Stimulated activated CD4-positive, alpha-beta T cell treated with anti-CD3 and anti-CD28 coated beads, TNF-alpha, amount 100 ng/mL, for 24 hours (primary cell): ENCODE measurements around the gene ZFAND3.

Source experiments
- DNase-seq, 3 experiments: peaks; one replicate each; pipeline ENCODE4 v3.0.0-alpha.2; 2020; ENCODE audit warnings: low read depth in 3 of 3

Gene ZFAND3

DNA sequence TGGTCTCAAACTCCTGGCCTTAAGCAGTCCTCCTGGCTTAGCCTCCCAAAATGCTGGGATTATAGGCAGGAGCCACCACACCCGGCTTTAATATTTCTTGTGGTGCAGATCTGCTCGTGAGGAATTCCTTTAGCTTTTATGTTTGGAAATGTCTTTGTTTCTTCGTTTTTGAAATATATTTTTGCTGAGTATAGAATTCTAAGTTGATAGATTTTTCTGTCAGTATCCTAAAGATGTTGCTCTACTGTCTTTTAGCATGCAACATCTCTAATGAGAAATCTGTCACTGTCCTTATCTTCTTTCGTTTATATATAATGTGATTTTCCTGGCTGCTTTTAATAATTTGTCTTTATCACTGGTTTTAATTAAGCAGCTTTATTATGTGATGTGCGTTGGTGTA, 75.1 kb downstream of the ZFAND3 start:
- no peak for DNase-seq

DNA sequence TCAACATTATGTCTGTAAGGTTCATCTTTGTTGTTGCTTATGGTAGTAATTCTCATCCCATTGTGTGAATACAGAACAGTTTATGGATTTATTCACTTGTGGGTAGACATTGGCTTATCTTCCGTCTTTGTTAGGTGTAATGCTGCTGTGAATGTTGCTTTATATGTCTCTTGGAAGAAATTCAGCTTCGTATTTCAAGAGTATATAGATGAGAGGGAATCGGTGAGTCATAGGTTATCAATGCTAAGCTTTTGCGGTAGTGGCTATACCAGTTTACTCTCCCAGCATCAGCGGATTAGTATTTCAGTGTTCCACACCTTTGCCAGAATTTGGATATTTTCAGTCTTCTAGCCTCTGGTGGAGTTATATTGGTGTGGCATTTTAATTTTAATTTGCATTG, 77.8 kb downstream of the ZFAND3 start:
- no peak for DNase-seq

DNA sequence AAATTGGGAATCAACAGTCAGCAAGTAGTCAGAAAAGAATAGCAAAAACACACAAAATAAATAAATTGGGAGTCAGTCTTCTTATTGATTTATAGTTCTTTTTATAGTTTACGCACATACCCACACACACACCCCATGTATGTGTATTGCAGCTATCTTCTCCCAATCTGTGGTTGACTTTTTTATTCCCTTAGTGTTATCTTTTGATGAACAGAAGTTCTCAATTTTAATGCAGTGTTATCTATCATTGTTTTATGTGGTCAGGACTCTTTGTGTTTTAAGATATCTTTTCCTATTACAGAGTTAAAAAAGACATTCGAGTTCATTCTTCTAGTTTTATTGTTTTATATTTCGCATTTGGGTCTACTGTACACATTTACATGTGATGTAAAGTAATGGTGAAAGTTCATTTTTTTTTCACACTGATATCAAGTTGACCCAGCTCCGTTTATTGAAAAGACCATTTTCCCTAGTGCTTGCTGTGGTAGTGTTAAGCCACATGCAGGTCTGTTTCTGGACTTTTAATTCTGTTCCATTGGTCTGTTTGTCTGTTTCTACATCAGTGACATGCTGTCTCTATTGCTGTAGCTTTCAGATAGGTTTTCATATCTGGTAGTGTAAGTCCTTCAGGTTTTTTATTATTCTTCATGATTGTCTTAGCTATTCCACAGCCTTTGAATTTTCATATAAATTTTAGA, 78.4 kb downstream of the ZFAND3 start:
- no peak for DNase-seq

DNA sequence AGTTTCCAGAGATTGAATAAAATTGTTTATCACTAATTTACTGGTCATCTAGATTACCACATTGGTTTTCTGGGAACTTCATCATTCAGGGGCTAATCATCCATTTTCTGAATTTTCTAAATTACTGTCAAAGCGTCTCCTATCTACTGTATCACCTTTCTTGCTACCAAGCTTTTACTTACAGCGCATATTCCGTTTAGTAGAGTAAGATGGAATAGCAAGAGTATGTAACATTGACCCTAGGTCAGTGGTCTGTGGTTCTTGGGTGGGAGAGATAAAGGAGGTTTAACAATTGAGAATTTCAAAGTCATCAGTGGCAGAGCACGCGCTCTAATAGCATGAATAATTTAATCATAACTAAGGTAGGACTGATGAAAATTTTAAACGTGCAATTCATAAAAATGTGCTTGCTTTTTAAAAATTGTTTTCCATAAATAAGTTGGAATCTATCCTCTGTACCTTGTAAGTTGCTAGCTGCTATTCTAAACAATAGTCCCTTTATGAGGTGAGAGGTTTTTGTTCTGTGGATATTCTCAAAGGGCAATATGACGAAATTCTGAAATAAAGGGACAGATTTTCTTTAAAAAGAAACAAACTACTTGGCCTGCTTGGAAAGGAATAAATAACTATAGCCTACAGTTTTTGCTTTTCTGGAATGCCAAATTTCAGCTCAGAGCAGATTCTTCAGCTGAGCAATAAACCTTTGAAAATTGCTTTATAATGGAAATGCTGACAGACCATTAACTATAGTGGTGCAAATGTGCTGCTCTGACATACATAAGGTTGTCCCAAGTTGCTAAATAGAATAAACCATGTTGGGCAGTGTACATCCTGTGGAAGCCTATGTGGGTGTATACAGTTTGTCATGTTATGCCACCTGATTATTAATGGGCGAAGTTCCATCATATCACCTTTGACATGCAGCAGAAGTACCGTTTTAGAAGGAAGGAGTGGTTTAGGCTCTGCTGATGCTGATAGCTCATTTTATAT, 84.1 kb downstream of the ZFAND3 start:
- no peak for DNase-seq

DNA sequence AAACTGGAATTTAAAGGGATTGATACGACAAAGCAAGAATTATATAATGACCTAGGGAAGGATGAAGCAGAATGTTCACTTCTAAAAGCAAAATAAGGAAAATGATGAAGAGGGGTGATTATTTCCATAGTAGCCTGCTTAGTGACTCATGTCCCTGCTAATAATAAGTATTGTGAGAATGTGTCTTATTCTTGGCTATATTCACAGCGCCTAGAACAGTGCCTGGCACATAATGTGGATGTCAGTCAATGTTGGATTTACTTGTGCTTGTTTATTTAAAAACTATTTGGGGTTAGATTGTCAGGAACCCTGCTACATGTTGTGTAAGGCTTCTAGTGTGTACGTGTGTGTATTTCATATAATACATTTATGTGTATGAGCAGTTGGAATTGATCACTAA, 85.1 kb downstream of the ZFAND3 start:
- DNase-seq = no peak

DNA sequence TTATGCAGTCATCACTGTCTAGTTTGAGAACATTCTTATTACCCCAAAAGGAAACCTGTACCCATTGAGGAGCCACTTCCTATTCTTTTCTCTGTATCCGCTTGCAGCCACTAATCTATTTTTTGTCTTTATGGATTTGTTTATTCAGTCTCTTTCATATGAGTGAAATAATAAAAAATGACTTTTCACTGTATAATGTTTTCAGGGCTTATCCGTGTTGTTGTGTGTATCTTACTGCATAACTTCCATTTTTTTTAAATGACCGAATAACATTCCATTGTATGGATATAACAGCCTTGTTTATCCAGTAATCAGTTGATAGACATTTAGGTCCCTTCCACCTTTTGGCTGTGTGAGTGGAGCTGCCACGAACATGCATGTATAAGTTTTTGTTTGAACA, 86.6 kb downstream of the ZFAND3 start:
- no peak for DNase-seq

DNA sequence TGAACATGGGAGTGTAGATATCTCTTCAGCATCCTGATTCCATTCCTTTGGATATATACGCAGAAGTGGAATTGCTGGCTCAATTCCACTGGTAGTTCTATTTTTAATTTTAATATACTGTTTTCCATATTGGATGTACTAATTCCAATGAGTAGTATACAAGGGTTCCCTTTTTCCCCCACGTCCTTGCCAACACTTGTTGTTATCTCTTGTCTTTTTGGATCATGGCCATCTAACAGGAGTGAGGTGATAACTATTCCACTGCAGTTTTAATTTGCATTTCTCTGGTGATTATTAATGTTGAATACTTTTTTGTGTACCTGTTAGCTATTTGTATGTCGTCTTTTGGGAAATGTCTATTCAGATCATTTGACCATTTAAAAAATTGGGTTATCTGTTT, 91.5 kb downstream of the ZFAND3 start:
- DNase-seq = no peak

DNA sequence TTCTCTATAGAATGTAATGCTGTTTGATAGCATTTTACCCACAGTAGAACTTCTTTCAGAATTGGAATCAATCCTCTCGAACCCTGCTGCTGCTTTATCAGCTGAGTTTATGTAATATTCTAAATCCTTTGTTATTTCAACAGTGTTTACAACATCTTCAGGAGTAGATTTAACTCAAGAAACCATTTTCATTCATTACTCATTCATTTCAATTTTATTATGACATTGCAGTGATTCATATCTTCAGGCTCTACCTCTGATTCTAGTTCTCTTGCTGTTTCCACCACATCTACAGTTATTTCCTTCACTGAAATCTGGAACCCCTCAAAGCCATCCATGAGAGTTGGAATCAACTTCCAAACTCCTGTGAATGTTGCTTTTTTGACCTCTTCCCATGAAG, 93.7 kb downstream of the ZFAND3 start:
- no peak for DNase-seq

DNA sequence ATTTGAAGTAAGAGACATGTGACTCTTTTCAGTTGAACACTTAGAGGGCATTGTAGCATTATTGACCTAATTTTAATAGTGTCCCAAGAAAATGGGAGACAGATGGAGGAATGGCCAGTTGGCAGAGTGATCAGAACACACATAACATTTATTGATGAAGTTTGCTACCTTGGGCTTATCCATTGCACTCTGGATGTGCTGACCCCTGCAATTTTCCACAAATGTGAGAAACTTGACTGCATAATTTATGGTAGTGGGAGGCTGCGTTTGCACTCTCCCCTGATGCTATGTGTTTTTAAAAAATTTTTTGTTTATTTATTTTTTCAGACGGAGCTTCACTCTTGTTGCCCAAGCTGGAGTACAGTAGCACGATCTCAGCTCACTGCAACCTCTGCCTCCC, 95.9 kb downstream of the ZFAND3 start:
- DNase-seq = no peak

DNA sequence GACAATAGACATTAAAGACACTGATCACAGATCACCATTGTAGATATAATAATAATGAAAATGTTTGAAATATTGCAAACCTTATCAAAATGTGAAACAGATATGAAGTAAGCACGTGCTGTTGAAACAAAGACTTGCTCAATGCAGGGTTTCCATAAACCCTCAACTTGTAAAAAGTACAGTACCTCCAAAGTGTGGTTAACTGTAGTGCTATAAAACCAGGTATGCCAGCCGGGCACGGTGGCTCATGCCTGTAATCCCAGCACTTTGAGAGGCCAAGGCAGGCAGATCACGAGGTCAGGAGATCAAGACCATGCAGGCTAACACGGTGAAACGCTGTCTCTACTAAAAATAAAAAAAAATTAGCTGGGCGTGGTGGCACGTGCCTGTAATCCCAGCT, 96.6 kb downstream of the ZFAND3 start:
- DNase-seq = no peak

DNA sequence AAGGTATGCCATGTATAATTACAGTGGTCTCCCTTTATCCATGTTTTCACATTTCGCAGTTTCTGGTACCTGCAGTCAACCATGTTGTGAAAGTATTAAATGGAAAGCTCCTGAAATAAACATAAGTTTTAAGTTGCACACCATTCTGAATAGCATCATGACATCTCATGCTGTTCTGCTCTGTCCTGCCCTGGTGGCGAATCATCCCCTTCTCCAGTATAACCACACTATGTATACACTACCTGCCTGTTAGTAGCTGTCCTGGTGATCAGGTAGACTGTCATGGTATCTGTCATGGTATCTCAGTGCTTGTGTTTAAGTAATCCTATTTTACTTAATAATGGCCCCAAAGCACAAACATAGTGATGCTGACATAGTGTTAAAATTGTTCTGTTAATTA, 97.1 kb downstream of the ZFAND3 start:
- no peak for DNase-seq

DNA sequence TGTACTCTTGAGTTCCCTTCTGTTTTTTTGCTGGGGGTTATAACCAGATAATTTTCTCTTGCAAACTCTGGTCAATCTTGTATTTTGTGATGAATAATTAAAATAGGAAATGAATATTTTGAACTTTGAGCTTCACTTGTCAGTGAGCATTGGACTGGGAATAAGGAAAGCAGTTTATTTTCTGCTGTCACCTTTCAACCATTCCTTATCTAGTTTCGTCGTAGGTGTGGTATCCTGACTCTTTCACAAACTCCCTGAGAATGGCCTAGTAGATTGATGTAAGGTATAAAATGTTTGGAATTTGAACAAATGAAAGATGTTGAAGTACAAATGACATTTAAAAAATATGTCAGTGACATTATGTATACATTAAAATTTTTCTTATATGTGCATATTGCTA, 98.0 kb downstream of the ZFAND3 start:
- no peak for DNase-seq

DNA sequence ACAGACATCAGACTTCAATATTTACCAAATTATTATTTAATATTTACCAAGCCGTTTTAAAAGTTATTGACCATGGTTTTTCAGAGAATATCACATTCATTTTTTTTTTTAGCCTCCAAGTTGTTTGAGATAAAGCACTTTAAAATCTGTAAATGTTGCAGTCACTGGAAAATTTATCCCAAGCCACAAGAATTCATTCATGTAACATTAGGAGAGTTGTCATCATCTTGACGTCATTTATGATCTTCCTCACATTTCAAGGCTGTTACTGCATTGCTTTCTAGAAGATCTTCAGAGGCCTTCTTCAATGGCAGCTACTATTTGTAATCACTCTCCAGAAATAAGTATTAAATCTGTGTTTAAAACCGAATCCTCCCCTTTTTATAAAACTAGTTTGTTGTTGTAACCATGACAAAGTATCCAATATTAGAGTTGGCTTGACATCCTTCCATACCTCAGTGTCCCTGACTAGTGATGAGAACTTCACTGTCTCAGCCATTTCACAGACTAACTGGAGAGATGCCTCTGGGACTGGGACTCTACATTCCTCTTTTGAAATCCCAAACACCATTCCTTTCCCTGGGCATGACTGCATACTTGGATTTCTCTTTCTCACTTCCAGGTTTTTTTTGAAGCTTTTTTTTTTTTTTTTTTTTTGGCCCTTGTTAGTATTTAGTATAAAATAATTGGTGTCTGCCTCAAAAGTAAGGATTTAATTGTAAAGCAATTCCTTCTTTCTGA, 100.1 kb downstream of the ZFAND3 start:
- DNase-seq = no peak

DNA sequence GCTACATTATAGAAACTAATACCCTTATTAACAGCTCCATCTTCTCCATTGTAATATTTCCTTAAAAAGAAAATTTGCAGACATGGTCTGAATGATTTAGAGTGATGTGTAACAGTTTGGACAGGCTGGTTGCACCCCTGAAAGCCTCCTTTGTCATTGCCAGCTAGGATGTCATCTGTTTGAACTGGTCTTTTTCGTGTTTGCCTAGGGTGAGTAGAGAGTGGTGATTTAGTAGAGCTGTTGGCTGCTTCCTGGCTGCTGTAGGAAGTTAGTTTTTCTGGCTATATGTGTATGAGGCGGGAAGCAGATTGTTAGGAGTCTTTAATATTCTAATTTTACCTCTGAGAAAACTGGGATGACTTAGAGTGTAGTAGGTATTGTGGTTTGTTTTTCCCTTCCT, 101.1 kb downstream of the ZFAND3 start:
- no peak for DNase-seq

DNA sequence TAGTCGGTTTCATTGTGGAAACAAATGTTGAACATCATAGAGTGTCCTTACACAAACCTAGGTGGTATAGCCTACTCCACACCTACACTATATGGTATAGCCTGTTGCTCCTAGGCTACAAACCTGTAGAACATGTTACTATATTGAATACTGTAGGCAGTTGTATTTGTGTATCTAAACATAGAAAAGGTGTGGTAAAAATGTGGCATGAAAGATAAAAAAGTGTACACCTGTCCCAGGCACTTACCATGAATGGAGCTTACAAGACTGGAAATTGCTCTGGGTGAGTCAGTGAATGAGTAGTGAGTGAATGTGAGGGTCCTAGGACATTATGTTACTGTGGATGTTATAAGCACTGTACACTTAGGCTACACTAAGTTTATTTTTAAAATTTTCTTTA, 103.0 kb downstream of the ZFAND3 start:
- no peak for DNase-seq

DNA sequence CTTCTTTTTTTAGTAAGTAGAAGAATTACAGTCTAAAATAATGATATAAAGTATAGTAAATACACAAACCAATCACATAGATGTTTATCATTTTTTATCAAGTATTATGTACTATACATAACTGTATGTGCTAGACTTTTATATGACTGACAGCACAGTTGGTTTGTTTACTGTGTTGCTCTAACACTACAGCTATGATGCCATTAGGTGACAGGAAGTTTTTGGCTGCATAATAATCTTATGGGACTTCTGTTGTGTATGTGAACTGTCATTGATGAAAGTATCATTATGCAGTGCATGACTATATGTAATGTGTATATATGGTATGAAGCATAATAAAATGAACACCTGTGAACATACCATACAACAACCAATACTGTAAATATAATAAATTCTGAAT, 104.0 kb downstream of the ZFAND3 start:
- DNase-seq = no peak

DNA sequence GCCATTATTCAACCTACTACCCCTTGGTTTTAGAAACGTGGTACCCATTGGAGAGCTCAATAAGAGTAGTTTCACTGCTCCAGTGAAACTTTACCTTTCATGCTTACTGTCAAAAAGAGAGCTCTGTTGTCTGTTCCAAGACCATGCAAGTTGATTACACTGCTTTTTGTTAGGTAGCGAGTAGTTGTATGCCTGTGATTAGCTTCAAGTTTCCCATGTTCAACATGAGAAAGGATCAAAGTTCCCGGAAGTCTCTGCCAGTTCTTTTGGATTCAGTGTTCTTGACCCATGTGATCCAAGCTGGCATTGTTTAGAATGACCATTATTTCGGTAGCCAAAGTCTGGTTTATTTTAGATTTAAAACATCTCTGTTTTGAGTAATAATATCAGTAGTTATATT, 107.1 kb downstream of the ZFAND3 start:
- no peak for DNase-seq

DNA sequence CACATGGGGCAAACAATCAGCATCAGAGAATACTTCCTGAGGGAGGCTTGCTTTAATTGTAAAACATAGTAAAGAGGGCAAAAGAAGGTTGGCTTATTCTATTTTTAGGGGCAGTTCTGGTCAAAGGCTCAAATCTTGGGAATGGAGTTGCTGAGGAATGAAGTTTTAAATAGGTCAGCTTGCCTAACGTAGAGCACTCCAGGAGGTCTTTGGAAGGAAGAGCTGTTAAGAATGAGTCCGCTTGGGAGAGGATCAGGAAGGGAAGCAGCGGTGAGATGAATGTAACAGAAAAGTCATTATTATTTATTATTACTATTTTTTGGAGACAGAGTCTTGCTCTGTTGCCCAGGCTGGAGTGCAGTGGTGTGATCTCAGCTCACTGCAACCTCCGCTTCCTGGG, 108.7 kb downstream of the ZFAND3 start:
- DNase-seq = no peak

DNA sequence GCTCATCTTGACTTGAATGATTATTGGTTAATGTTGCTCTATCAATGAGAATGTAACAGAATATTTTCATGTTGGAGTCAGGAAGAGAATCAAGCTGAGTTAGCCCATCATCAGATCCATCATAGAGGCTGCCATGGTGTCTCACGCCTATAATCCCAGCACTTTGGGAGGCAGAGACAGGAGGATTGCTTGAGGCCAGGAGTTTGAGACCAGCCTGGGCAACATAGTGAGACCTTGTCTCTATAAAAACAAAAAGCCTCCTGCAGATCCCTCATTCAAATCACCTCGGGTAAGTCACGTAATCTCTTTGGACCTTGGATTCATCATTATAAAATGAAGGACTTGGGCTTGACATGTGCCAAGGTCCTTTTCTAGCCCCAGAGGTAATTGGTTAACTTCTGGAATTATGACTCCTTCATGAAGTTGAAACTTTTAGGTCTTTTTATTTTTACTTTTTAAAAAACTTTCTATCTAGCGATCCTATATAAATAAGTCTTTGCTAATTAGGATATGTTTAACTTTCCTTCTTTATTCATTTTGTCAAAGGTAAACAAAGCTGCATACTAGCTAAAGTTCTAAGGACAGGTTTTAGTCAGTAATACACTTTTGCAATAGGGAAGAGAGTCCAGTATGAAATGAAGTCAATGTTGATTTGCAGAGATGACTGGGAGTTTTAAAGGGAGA, 110.9 kb downstream of the ZFAND3 start:
- DNase-seq = no peak

DNA sequence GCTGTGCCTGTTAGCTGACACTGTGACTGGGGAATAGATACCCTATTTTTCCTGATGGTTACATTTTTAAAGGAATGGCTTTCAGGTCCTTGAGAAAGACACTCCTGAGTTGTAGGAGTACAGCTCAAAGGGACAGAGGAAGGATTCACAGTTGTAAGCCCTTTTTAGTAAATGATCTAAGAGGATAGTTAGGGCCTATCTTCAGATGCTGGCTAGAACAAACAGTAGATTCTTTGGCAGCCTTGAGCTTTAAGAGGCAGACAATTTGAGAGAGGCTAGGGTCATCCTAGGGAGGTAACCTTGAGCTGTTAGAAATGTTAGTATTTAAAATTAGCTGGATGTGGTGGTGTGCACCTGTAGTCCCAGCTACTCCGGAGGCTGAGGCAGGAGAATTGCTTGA, 111.5 kb downstream of the ZFAND3 start:
- no peak for DNase-seq

DNA sequence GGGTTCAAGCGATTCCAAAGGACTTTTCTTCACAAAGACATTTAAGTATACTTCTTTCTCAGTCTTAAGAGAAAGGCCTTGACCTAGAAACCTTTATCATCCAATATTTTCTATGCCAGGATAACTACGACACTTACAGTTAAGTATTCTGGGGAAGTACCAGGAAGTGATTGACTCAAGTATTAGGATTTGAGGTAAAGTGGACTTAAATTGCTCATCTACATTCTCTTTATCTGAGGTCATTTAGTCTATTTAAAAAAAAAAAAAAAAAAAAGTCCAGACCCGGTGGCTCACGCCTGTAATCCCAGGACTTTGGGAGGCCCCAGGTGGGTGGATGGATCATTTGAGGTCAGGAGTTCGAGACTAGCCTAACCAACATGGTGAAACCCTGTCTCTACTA, 114.7 kb downstream of the ZFAND3 start:
- DNase-seq = no peak

DNA sequence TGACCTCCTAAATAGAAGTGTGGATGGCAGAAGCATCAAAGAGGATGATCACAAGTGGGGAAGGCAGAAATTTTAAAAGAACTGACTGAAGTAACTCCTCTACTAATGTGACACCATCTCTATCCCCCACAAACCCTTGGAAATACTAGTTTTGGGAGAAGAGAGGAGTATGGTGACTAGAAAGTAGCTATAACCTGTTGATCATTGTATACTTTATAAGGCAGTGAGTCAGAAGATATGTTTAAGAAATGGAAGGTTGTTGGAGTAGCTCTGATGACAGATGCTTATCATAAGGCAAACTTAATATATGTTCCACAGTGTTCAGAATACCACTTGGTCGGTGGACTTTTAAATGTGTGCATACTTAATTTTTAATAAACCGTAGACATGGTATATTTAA, 116.6 kb downstream of the ZFAND3 start:
- DNase-seq = no peak
